ENCODE measurements around the gene MDGA2.
A peak's percentile ranks its signal among the peaks of the same experiment; 100 is the strongest.

The MDGA2 gene

DNA sequence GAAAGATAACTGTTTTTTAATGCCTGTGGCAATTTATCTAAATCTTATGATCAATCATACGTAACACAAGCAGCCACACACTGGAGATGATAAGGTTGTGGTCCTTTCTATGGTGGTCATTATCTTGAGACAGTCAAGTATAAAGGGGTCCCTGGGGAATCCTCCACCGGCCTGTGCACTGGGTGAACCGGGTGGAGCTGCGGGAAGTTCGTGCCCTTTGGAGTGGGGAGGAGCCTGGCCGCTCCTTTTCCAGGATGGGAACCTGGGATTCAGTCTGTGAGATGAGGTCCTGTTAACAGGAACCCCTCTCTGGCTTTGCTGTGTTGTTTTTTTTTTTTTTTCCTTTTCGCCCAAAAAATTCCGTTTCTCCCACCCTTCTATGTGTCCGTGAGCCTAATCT lies 856.3 kb downstream of the MDGA2 start:
- Histone ChIP-seq H3K4me3 (ENCODE audit: low read depth, low read length) (no peak overlapping the region), H3K4me1 (peaks cover 4% of the 10 kb centered on the region), H3K27me3 (no peaks in the 10 kb centered on the region), H3K9me3 (no peaks in the 10 kb centered on the region), H3K36me3 (no peaks in the 10 kb centered on the region)
- TF ChIP-seq CTCF (IDR thresholded peaks at IDR 0.05; ENCODE audit: low read depth, low read length), result no peak
- peak; percentile 11 for DNase-seq

GRCh38 chr14:46818147-46818546 lies 857.3 kb downstream of the MDGA2 start:
- Histone ChIP-seq H3K36me3 (no peaks in the 10 kb centered on the region), H3K9me3 (no peaks in the 10 kb centered on the region), H3K4me1 (peaks cover 4% of the 10 kb centered on the region), H3K4me3 (ENCODE audit: low read depth, low read length) (no peak overlapping the region), H3K27me3 (no peaks in the 10 kb centered on the region)
- no peak for TF ChIP-seq CTCF (IDR thresholded peaks at IDR 0.05; ENCODE audit: low read depth, low read length)
- DNase-seq, result no peak

GRCh38 chr14:46793144-46793543 lies 882.3 kb downstream of the MDGA2 start:
- H3K4me3 ChIP-seq (ENCODE audit: low read depth, low read length), result no peak overlapping the region
- no peak for TF ChIP-seq CTCF (IDR thresholded peaks at IDR 0.05; ENCODE audit: low read depth, low read length)
- H3K27me3 ChIP-seq, result no peaks in the 10 kb centered on the region
- H3K36me3 ChIP-seq, result no peaks in the 10 kb centered on the region
- no peaks in the 10 kb centered on the region for H3K9me3 ChIP-seq
- H3K4me1 ChIP-seq, result no peaks in the 10 kb centered on the region; the same call in 1 of the 2 replicates
- no peak for DNase-seq

Data from BE2C (cell line).